ENCODE data around the gene PRSS33. TPM values are rescaled to one million over a fixed set of nuclear protein-coding genes. Genes with fewer than 3 reads are reported as not detected.

Gene PRSS33
- total and polyA plus RNA-seq, 2 of the 8 experiments (the other 6 are each of a cell fraction or from before 2014, with no cell fraction given): 0.09 TPM; not detected in 1

DNA sequence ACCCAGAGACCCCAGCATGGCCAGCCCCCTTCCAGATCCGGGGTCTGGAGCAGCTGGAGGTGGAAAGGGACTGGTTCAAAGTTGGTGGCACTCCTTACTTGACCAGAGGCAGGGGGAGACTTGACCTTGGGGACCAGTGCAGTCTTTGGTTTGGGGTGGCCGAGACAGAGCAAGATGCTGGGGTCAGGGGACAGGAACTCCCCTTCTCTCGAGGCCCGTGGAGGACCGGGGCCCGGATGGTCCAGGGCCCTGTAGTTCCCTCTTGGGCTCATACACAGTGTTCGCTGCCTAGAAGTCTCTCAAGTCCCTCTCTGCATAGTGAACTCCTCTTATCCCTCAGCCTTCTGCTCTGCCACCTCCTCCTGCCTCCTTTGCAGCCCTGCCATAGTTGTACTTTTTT, 601 bp upstream of the PRSS33 start (continued):
- TF ChIP-seq MAX (IDR thresholded peaks at IDR 0.05): no peak
- no peak for TF ChIP-seq SIN3A (conservative IDR thresholded peaks at IDR 0.05 in 1 of 2, IDR thresholded peaks at IDR 0.05 in 1 of 2; ENCODE audit: low read depth in 1 of 2, low read length in 2 of 2)
- no peak for TF ChIP-seq CTCF (IDR thresholded peaks at IDR 0.05; ENCODE audit: control extremely low read depth in 1 of 3, insufficient read depth in 1 of 3, low read depth in 1 of 3, low read length in 3 of 3)
- no peak for TF ChIP-seq ZNF274 (IDR thresholded peaks at IDR 0.05; ENCODE audit: borderline replicate concordance, extremely low read depth, low read length)
- no peak for TF ChIP-seq POLR2AphosphoS5 (IDR thresholded peaks at IDR 0.05; ENCODE audit: low read depth, low read length)
- no peak for TF ChIP-seq RBBP5 (IDR thresholded peaks at IDR 0.05; ENCODE audit: borderline replicate concordance, low read depth, low read length)
